Epithelial cell of proximal tubule (primary cell): Measurements from ENCODE around the gene NTN5. TPM values are rescaled to one million over a fixed set of nuclear protein-coding genes. Genes with fewer than 3 reads are reported as not detected.

Source experiments
- DNase-seq: peaks from one replicate; pipeline ENCODE4 v3.0.0-alpha.2; 2011; ENCODE audit warnings: low read depth
- H3K4me3 ChIP-seq: 2 replicates; pipeline ENCODE4 v1.5.1; 2011; ENCODE audit warnings: low read depth, mild to moderate bottlenecking, low read length
- CTCF ChIP-seq: conservative IDR thresholded peaks from 2 replicates; pipeline ENCODE4 v1.5.1; 2012; ENCODE audit warnings: low read depth, mild to moderate bottlenecking, low read length
- total RNA-seq: library from RNA; depleted of rRNA; stranded (reverse); fragments of >200 nt; gene quantifications from 2 replicates; pipeline ENCODE4 v1.2.3, GENCODE V29; 2015

NTN5 gene
- total RNA-seq, 1 donor from 2014 or later: not detected

- DNase-seq: no peak
- no peak overlapping the region for H3K4me3 ChIP-seq
- TF ChIP-seq CTCF: no peak
These were observed 43.9 kb upstream of the NTN5 start for GRCh38 chr19:48716562-48717291.

GRCh38 chr19:48715681-48716171 is 42.9 kb upstream of the NTN5 start:
- TF ChIP-seq CTCF: no peak
- DNase-seq: no peak
- H3K4me3 ChIP-seq: no peak overlapping the region

GRCh38 chr19:48714759-48715675 is 42.2 kb upstream of the NTN5 start:
- TF ChIP-seq CTCF: no peak
- peak overlapping the region; percentile 66 for H3K4me3 ChIP-seq
- DNase-seq: no peak

- DNase-seq: peak; percentile 90
- H3K4me3 ChIP-seq: peak overlapping the region; percentile 83
- no peak for TF ChIP-seq CTCF
These were observed 41.3 kb upstream of the NTN5 start for GRCh38 chr19:48713864-48714755.

GRCh38 chr19:48713041-48713863 is 40.4 kb upstream of the NTN5 start:
- TF ChIP-seq CTCF: peak; percentile 30
- DNase-seq: no peak
- H3K4me3 ChIP-seq: peak overlapping the region; percentile 83
